ENCODE measurements around the gene IQGAP3.
"Not testable (repeated sequence)": the region's sequence is repeated elsewhere in the genome, so short reads cannot be mapped to it uniquely, and the experiment has no call there.

Gene IQGAP3

DNA sequence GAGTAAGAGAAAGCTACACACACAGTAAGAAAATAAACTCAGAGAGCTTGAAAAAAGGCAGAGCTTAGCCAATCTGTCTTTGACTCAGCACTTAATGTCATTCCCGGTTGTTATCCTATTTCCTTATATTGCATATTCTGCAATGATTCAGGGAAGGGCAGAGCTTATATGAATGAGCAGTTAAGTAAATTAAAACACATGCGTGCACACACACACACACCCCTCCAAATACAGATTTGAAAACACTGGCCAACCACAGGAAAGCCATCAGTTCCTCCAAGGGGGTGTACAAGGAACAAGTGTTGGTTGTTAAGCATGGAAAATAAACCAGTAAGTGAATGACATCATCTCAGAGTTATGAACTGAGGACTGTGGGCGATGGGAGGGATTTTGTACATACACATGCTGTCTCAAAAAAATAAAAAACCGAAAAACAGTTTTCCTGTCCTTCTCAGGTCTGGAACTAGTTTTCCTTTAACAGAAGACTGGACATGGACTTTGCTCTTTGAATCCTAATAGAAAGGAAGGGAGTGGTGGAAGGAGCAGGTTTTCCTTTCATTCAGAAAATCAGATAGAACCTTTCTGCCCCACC is 1.0 kb downstream of the IQGAP3 start:
- peak; percentile 75 for DNase-seq (ENCODE audit: low read depth)

DNA sequence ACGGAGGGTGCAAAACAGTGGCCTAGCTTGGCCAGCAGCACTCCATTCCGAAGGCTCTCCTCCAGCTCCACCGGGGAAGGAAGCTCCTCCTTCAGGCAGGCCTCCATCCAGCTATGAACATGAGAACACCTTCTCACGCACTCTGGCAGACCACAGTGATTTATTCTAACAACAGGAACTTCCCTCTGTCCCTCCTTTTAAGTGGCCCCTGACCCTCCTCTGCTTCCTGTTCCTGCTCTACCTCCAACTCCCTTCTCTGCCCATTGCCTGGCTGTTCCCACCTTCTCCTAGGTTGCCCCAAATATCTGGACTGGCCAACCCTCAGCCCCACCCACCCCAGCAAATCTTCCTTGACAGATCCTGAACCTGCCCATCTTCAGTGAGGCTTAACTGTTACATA is 5.9 kb downstream of the IQGAP3 start:
- DNase-seq (ENCODE audit: low read depth), result no peak

DNA sequence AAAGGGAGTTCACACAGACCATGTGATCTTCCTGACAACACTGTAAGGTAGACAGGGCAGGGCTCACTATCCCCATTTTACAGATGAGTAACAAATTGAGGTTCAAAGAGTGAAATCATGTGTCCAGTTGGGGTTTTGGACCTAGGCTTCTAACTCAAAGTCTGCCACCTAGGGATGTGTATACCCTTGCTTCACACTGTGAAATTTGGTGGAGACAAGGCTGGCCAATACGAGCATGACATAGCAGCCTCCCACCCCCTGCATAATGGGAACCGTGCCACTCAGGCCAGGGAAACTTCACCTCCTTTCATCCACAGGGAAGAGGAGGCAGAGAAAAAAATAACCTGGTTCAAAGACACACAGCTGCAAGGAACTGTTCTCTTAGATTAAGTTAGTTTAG is 6.8 kb downstream of the IQGAP3 start:
- DNase-seq (ENCODE audit: low read depth), result no peak

GRCh38 chr1:156560585-156561163 is 11.7 kb downstream of the IQGAP3 start:
- no peak for DNase-seq (ENCODE audit: low read depth)

- no peak for DNase-seq (ENCODE audit: low read depth)
These were observed 12.5 kb downstream of the IQGAP3 start for GRCh38 chr1:156559797-156560385.

- DNase-seq (ENCODE audit: low read depth), result no peak
These were observed 13.1 kb downstream of the IQGAP3 start for GRCh38 chr1:156559086-156559796.

GRCh38 chr1:156556354-156556753 is 16.0 kb downstream of the IQGAP3 start:
- DNase-seq (ENCODE audit: low read depth), result no peak

- DNase-seq (ENCODE audit: low read depth), result no peak
These were observed 16.6 kb downstream of the IQGAP3 start for GRCh38 chr1:156555715-156556114.

DNA sequence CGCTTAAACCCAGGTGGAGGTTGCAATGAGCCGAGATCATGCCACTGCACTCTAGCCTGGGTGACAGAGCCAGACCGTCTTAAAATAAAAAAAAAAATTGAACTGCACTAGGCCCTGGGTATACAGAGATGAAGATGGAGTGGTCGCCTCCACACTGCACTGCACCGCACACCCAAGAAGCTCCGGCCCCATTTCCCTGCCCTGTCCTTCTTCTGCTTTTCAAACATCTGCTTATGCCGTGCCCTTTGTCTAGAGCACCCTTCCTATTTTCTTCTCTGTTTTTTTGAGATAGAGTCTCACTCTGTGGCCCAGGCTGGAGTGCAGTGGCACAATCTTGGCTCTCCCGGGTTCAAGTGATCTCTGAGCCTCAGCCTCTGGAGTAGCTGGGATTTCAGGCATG is 17.4 kb downstream of the IQGAP3 start:
- DNase-seq (ENCODE audit: low read depth), result no peak

- DNase-seq (ENCODE audit: low read depth), result no peak
These were observed 18.4 kb downstream of the IQGAP3 start for GRCh38 chr1:156553860-156554485.

DNA sequence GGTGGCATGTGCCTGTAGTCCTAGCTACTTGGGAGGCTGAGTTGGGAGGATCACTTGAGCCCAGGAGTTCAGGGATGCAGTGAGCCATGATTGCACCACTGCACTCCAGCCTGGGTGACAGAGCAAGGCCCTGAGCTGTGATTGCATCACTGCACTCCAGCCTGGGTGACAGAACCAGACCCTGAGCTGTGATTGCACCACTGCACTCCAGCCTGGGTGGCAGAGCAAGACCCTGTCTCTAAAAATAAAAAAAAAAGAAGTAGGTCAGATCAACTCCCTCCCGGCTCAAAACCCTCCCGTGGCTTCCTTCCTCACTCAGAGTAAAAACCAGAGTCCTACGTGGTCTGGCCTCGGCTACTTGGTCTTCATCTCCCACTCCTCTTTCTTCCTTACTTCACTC is 19.4 kb downstream of the IQGAP3 start:
- DNase-seq (ENCODE audit: low read depth), result not testable (repeated sequence)

DNA sequence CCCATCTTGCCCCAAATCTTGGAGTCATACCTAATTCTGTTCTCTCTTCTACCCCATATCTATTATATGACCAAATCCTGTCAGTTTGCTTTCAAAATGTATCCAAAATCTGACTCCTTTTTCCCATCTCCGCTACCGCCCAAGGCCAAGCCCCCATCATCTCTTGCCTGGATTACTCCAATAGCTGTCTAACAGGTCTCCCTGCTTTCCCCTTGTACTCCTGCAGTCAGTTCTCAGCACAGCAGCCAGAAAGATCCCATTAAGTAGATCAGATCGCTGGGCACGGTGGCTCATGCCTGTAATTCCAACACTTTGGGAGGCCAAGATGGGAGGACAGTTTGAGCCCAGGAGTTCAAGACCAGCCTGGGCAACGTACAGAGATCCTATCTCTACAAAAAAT is 19.8 kb downstream of the IQGAP3 start:
- DNase-seq (ENCODE audit: low read depth), result no peak

DNA sequence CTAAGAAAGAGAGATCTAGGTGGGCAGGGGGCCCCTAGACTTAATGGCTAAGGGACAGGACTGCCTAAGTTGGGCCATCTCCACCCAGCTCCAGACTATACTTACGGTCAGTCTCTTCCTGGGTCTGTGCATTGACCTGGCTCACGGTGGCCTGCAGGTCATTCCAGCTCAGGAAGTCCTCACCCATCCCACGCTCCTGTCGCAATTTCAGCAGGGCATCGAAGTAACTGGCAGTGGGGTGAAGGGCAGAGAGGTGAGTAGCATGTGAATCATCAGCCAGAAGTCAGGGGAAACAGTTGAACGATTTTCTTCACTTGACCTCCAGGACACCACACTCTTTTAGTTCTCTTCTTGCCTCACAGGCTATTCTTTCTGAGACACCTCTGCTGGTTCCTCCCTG is 20.5 kb downstream of the IQGAP3 start:
- no peak for DNase-seq (ENCODE audit: low read depth)

GRCh38 chr1:156551066-156551643 is 21.2 kb downstream of the IQGAP3 start:
- no peak for DNase-seq (ENCODE audit: low read depth)

GRCh38 chr1:156550346-156550745 is 22.0 kb downstream of the IQGAP3 start:
- DNase-seq (ENCODE audit: low read depth), result no peak

GRCh38 chr1:156549831-156550230 is 22.5 kb downstream of the IQGAP3 start:
- no peak for DNase-seq (ENCODE audit: low read depth)

- no peak for DNase-seq (ENCODE audit: low read depth)
These were observed 23.0 kb downstream of the IQGAP3 start for GRCh38 chr1:156549390-156549789.

GRCh38 chr1:156547982-156548381 is 24.4 kb downstream of the IQGAP3 start:
- DNase-seq (ENCODE audit: low read depth), result no peak

GRCh38 chr1:156547434-156547833 is 24.9 kb downstream of the IQGAP3 start:
- DNase-seq (ENCODE audit: low read depth), result no peak

DNA sequence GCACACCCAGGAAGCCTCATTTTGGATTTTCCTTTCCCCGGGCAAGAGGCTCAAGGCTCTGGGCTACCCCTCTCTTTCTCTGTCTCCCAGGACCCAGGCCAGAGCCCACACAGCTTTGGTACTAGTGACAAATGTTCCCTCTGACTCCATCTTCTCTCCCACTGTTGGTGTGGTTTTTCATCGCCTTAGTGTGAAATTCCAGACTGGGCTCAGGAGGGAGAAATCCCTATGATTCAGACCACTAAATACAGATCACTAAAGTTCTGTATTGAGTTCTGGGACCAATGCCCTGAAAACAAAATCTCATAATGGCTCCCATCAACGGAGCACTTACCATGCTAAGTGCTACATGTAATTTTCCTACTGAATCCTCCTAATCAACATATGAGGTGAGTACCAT is 26.1 kb downstream of the IQGAP3 start:
- no peak for DNase-seq (ENCODE audit: low read depth)

- no peak for DNase-seq (ENCODE audit: low read depth)
These were observed 27.7 kb downstream of the IQGAP3 start for GRCh38 chr1:156544592-156545102.

DNA sequence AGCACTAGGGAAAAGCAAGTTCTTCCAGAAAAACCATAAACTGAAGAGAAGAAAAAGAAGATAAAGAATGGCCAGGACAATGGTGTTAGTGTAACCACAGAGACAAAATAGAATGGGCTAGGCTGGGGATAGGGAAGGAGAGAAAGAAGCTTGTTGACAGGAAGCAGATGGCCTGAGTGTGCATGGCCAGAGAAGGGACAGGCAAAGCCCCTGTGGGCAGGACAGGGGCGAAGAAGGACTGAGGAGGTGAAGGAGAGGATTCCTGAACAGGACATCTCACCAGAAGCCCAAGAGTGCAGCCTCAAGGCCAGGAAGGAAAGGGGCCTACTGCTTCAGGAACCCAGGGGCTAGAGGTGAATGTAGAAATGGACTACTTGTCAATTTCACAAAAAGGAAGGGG is 29.3 kb downstream of the IQGAP3 start:
- no peak for DNase-seq (ENCODE audit: low read depth)

Measured in stromal cell of bone marrow (primary cell).